Stimulated activated CD8-positive, alpha-beta memory T cell treated with anti-CD3 and anti-CD28 coated beads, Interleukin-4, amount 100 ng/mL, for 48 hours (primary cell): ENCODE measurements around the gene FER1L5.
"Not testable (repeated sequence)": the region's sequence is repeated elsewhere in the genome, so short reads cannot be mapped to it uniquely, and the experiment has no call there.

Experiments used
- DNase-seq: peaks from one replicate; pipeline ENCODE4 v3.0.0-alpha.2; 2020

The FER1L5 gene

DNA sequence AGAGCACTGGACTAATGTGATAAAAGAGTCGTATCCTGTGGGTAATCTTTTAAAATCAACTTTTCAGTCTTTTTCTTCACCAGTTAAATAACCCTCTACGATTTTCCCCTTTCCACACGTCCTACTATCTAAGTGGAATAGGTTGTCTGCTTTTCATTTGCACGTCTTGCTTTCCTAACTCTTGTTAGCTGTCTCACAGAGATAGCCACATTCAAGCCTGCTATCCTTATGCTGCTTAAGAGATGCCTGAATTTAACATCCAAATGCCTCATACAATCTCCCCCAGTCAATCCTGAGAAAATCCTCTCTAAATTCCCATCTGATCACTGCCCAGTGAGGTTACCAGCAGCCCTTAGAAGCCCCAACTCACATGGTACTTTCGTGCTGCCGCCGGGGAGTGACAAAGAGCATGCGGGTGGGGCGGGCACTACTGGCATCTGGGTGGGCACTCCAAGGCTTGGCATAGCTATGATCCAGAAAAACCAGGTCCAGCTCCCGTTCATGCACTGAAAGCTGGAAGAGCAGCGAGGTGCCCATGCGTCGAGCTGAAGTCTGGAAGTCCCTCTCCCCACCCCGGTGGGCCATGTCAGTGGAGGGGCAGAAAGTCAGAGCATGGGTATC lies 5.9 kb upstream of the FER1L5 start:
- no peak for DNase-seq

DNA sequence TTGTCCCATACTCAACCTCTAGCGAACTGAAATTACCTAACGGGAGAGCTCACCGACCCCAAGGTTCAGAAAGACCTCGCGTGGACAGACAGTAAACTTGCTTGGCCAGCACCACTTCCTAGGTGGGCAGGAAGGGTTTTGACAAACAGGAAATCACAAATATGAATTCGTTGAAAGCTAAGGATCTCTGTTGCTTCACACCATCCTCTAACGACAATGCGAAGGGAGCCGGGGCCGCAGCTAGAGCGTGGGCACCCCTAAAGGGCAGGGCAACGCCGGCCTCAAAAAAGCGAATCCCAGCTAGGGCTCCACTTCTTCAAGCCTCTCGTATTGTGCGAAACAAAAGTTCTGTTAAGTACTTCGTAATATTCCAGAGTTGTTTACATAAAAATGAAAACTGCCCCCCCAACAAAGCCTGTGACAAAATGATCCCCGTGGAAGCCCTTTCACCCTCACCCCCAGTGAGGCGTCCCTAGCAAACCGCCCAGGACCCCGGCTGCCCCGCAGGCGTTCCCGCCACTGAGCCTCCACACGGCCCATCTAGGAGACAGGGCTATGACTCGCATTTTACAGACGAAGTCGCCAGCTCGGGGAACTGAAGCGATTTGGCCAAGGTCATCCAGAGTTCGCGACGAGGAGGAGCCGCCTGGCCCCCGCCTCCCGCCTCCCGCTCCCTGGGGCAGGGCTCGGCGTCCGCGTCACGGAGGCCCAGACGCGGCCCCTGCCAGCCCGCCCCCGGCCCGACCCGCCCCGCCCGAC lies 5.0 kb upstream of the FER1L5 start:
- DNase-seq = peak; percentile 87

DNA sequence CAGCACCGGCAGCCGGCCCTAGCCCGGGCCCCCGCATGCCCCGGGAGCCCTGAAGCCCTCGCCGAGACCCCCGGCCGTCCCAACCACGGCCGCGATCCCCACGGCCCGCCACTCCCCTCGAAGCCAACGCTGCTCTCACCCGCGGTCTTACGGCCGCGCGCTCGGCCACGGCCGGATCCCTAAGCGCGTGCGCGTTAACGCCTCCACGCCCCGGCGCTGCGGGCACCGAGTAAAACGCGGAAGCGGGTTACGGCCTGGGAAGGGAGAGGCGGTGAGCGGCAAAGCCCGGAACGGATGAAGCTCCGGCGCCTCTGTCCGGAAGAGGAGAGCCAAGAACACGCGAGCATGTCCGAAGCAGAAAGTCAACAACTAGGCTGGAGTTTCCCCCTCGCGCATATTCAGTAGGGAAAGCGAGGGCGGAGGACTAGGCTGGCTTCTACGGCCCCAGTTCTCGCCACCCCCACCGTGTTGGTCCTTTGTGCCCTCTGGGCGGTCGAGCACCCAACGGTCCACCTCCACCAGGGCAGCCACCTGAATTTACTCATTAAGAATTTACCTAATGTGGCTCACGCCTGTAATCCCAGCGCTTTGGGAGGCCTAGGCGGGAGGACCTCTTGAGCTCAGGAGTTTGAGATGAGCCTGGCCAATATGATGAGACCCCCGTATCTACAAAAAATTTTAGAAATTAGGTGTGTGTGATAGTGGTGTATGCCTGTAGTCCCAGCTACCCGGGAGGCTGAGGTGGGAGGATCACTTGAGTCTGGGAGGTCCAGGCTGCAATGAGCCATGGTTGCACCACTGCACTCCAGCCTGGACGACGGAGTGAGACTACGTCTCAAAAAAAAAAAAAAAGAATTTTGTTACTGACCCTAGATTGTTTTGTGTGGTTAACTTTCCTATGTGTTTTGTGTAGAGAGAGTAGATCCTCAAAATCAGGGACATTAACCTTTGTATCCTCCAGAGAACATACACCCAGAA lies 4.1 kb upstream of the FER1L5 start, which contains the start of gene KANSL3:
KANSL3 (minus strand) TSS at position 169 of the 978 bp plus-strand sequence. CDS start 1,177 bp downstream, outside the sequence.
- DNase-seq = peak; percentile 94

DNA sequence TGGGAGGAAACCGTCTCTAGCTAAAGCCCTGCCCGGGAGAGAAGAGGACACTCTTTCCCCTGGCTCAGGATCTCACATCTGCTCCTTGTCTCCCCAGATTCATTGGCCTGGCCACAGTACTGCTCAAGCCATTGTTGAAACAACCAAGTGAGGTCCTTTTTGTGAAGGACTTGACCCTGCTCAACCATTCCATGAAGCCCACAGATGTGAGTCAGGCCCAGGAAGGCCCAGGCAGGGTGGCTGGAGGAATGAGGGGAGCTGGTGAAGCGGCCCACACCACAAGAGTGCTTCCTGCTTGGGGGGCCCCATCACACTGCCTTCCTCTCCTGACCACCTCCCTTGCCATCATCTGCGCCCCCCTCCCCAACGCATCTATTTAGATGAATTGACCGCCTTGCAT lies 5.1 kb downstream of the FER1L5 start:
- DNase-seq = no peak

DNA sequence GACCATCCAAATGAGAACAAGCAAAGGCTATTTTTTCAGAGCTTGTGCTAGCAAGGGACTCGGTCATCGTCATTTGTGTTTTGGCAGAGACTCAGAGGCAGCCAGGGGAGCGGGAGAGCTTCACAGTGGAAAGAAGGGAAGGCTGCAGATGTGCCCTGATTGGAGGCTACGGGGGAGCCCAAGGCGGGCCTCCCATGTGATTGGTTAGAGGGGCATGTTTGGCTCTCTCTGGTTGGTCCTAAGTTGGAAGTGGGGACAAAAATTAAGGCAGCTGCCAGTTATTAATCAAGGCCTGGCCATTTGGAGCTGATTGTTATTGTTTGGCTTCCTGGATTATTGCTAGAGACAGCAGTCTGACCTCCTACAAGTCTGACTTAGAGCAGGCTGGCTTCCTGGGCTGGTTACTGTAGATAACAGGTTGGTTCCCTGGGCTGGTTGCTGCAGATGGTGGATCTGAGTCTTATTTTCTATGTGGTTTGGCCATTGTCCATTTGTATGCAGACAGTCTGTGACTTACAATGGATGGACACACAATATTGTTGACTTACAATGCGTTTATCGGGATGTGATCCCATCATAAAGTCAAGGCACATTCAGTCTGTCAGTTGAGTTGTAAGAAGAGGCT lies 5.9 kb downstream of the FER1L5 start:
- no peak for DNase-seq

DNA sequence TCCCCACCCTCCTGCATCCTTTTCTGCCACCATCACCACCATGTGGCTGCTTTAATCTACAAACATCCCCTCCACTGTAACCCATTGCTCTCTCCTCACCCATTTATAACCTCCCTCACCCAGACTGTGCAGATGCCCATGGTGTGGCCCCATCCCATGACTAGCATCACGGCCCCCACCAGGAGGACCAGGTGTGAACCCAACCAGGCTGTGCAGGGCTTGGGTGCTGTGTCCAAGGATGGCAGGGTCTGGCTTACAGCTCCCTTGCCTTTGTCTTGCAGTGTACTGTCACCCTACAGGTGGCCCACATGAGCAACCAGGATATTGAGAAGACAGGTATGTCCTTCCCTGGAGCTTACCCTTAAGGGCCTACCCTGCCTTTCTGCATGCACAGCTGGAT lies 6.8 kb downstream of the FER1L5 start:
- no peak for DNase-seq

DNA sequence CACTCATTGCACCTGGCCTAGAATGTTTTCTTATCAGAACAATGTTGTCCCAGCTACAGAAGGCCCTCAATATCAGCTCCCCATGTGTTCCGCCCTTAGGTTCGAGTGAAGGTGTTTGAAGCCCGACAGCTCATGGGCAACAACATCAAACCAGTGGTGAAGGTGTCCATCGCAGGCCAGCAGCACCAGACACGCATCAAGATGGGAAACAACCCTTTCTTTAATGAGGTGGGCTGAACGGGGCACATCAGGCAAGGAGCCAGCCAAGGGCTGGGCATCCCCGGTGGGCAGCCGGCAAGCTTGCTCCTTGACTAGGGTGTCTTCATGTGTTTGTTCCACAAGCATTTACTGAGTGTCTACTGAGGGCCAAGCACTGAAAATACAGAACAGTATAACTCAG lies 9.2 kb downstream of the FER1L5 start:
- no peak for DNase-seq

DNA sequence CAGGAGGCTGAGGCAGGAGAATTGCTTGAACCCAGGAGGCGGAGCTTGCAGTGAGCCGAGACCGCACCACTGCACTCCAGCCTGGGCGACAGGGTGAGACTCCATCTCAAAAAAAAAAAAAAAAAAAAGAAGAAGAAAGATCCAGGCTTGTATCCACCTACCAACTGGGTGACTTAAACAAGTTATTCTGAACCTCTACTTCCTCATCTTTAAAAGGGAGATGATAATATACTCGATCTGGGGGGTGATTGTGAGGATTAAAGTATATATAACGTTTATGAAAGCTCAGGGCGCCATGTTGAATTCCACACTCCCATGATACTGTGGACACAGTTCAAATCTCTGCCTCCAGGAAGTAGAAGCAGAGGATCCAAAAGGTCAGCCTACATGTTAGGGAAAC lies 12.2 kb downstream of the FER1L5 start:
- DNase-seq = not testable (repeated sequence)

DNA sequence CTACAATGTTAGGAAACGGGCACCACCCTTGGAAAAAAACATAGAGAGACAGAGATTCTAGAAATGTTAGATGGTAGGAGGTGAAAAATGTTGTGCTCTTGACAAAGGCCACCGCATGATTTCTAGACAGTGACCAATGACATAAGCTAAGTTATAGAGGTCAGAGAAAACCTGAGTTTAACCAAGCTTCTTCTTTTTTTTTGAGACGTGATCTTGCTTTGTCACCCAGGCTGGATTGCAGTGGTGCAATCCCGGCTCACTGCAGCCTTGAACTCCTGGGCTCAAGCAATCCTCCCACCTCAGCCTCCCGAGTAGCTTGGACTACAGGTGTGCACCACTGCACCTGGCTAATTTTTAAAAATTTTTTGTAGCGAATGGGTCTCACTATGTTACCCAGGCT lies 13.0 kb downstream of the FER1L5 start:
- DNase-seq = no peak

DNA sequence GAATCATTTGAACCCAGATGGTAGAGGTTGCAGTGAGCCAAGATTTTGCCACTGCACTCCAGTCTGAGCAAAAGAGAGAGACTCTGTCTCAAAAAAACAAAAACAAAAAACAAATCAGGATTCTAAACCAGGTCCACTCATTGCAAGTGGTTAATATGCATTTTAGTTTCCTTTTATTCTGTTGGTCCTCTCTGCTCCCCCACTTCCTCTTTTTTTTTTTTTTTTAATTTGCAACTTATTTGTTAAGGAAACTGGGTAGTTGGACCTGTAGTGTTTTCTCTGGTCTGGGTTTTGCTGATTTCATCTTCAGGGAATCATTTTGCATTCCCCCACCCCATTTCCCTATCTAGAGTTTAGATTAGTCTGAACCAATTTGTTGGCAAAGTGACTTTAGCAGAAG lies 14.0 kb downstream of the FER1L5 start:
- DNase-seq = no peak

DNA sequence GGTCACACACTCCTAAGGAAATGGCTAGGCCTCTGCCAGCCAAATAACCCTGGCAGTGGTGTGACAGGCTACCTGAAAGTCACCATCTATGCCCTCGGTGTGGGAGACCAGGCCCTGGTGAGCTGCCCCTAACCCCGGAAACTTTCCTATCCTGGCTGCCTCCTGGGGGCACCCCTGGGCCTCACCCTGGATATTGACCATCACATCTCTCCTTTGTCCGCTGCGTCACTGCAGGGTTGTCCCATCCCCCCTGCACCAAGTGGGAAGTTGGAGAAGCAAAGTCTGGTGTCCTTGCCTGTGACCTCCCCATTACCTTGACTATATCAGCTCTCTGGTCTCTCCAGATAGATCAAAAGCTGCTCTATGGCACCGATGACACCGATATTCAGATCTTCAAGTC lies 18.8 kb downstream of the FER1L5 start:
- DNase-seq = no peak

DNA sequence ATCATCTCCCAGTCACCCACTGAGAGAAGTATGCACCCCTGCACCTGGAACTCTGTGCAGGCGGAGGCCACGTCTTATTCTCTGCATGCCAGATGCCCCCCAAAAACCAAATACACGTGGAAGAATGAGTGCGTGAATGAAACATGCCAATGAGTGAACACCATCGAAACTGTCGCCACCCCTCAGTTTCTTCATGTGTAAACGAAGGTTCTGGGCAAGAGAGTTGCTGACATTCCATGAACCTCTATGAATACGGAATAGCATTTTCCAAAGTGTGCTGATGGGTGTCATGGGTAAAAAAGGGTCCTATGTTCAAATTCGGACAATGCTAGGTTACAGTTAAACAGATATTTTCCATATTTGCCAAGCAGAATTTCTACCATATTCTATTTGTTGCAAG lies 19.8 kb downstream of the FER1L5 start:
- DNase-seq = no peak

DNA sequence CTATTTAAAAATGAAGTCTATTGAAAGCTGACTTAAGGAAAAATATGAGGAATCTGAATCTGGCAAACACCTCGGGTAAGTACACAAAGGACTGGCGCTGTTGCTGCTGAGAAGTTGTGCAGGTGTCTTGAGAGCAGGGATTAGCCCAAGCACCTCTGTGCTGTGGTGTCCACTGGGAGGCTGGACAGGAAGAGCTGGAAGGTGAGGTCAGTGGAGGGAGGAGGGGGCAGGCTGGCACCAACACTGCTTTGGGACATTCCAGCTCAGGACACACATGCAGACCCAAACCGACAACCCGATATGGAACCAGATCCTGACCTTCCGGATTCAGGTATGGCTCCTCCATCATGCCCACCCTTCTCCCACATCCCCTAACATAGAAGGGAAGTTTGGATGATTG lies 20.6 kb downstream of the FER1L5 start:
- DNase-seq = no peak

DNA sequence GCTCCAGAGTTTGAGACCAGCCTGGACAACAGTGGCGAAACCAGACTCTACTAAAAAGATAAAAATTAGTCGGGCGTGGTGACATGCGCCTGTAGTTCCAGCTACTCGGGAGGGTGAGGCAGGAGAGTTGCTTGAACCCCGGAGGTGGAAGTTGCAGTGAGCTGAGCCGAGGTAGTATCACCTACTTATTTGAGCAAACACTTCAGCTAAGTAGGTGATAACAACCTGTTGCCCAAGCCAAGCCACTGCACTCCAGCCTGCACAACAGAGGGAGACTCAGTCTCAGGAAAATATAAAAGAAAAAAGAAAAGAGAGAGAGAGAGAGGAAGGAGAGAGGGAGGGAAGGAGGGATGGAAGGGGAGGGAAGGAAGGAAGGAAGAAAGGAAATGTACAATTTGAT lies 21.3 kb downstream of the FER1L5 start:
- DNase-seq = no peak

DNA sequence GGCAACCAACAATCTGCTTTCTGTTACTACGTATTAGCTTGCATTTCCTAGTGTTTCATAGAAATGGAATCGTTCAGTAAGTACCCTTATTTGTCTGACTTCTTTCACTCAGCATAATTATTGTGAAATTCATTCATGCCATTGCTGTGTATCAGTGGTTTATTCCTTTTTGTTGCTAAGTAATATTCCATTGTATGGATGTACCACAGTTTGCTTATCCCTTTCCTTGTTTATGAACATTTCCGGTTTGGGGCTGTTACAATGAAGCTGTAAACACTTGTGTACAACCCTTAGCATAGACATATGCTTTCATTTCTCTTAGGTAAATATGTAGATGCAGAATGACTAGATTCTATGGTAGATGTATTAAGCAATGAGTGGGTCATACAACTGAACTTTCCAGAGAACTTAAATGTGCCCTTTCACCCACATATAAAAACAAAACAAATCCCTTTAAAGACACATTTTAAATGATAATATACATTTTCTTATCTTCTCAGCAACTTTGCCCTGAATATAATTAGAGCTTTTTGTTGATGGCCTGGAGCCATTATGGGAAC lies 21.9 kb downstream of the FER1L5 start:
- DNase-seq = no peak

DNA sequence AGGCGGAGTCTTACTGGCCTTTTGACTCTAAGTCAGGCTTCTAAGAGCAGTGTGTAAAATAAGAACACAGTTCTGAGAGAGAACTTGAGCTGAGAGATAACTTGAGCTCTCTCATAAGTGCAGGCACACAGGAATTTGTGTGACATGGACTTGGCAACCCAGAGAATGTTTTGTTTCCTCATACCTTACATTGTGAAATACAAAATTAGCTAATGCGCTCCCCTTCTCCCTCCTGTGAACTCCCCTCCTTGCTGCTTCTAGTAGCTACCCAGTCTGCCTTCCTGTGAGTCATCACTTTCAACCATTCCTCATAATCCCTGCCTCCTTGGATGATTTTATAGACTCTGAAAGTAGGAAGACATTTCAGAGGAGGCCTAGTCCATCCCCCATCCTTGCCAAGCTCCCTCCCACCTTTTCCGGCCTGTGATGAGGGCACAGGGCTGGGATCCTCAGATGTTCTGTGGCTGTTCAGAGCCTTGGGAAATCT lies 22.6 kb downstream of the FER1L5 start:
- DNase-seq = no peak

DNA sequence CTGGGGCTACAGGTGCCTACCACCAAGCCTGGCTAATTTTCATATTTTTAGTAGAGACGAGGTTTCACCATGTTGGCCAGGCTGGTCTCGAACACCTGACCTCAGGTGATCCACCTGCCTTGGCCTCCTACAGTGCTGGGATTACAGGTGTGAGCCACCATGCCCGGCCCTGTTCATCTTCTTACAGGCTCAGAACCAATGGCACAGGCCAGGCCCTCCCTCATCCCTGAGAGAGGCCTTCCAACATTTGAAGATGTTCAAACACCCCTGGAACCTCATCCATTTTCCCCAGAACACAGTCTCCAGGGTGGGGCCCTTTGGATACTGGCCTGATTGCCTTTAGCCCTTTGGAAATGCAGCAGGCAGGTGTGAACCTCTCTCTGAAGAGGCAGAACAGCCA lies 23.2 kb downstream of the FER1L5 start:
- DNase-seq = not testable (repeated sequence)

DNA sequence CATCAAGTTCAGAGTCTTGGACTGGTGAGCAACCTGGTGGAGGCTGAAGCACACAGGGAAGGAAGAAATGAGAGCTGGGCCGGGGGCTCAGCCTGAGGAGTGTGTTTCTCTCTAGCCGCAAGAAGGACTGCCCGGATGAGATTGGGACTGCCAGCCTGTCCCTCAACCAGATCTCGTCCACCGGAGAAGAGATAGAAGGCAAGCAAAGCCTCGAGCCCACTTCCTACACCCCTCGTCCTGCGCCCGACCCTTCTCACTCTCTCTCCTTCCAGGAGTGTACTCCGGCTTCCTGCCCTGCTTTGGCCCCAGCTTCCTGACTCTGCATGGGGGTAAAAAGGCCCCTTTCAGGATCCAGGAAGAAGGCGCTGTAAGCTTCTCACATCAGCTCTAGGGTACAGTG lies 26.2 kb downstream of the FER1L5 start:
- DNase-seq = no peak

DNA sequence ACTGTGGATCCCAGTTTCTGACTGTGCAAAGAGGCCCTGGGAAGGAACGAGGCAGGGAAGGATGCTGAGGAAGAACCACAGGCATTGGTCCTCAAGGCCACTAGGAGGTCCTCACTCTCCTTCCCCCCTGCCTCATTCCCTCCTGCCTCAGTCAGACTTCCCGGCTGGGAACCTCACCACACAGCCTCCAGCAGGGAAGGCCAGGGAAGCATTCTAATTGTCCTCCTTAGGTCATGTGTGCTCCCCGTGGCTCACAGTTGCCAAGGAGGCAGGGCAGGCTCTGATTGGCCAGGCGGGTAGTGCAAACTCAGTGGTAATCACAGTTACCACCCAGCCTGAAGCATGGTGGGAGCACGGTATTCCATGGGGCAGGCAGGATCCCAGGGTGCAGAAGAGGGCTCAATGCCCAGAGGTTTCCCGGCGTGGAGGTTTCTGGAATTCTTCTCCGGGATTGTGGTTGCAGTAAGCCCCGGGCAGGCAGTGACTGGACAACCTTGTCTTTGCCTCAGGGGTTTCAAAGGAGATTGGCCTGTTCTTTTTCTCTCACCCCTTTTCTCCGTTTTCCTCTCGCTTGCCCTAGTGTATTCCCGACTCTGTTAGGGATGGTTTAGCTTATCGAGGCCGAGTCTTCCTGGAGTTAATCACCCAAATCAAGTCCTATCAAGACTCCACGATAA lies 27.1 kb downstream of the FER1L5 start:
- no peak for DNase-seq

DNA sequence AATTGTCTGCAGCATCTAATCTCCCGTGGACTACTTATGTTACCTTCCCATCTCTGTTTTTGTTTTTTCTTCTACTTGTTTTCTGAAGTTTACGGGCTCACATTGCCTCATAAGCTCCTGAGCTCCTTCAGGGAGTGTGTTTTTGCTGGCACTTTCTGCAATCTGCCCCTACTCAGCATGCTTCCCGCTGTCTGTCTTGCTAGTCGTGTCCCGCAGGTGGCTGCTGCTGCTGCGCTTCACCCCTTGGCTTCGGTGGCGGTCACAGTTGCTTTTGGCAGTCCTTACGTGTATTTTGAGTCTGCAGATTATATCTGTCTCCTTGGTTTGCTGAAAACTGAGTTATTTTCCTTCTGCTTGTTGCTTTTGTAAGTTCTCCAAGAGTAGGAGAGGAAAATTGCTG lies 37.3 kb downstream of the FER1L5 start:
- DNase-seq = no peak

DNA sequence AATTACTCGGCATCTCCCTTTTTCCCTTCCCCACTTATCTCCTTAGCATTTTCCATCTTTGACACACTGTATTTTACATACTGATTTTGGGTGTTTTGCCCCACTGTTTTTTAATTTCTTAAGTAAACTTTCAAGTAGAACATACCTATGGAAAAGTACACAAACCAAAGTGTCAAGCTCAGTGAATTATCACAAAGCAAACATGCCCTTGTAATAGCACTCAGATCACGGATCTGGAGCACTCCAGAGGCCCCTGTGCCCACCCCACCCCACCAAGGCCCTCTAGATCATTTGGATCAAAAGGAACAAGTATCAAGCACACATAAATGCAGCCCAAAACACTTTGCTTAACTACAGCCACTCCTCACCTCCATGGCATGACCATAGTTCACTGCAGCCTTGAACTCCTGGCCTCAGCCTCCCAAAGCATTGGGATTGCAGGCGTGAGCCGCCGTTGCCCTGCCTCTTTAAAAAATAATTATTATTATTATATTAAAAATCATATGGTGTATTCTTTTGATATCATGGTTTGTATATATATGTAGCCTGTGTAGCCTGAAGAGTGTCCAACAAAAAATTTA lies 38.1 kb downstream of the FER1L5 start:
- no peak for DNase-seq

DNA sequence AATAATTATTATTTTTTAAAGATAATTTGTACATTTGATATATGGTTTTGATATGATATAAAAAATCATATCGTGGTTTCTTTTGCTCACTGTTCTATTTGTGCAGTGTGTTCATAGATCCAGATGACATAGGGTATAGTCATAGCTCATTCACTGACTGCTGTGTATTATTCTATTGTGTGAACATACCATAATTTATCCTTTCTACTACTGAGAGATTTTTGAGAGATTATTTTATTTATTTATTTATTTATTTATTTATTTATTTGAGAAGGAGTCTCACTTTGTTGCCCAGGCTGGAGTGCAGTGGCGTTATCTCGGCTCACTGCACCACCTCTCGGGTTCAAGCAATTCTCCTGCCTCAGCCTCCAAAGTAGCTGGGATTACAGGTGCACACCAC lies 39.0 kb downstream of the FER1L5 start:
- DNase-seq = no peak
